DND-41 (cell line): ENCODE data around the gene CADM2.

Source experiments
- ATAC-seq: fragments of 200-7000 bp; cut with Tn5 transposase; 3 replicates; pipeline ENCODE4 v1.9.1; 2021; ENCODE audit warnings: low read depth; ENCODE audit not compliant: insufficient read depth
- DNase-seq: peaks from one replicate; pipeline ENCODE4 v3.0.0-alpha.2; 2020
- H2AFZ ChIP-seq: 2 replicates; pipeline ENCODE4 v1.6.0; 2012; ENCODE audit warnings: low read depth, low read length
- H3K27ac ChIP-seq: 2 replicates; pipeline ENCODE4 v1.5.1; 2012; ENCODE audit warnings: low read length, inconsistent platforms
- H3K27me3 ChIP-seq: fragments of 200-600 bp; sonication (generic); 2 replicates; pipeline ENCODE4 v1.6.0; 2012; ENCODE audit warnings: low read length, mild to moderate bottlenecking, inconsistent platforms; ENCODE audit not compliant: insufficient read depth, poor library complexity
- H3K36me3 ChIP-seq: 2 replicates; pipeline ENCODE4 v1.5.1; 2012; ENCODE audit warnings: low read length, inconsistent platforms; ENCODE audit not compliant: insufficient read depth
- H3K4me1 ChIP-seq: 2 replicates; pipeline ENCODE4 v1.5.1; 2012; ENCODE audit warnings: mild to moderate bottlenecking, low read length; ENCODE audit not compliant: insufficient read depth
- H3K4me2 ChIP-seq: 2 replicates; pipeline ENCODE4 v1.6.0; 2012; ENCODE audit warnings: mild to moderate bottlenecking, moderate library complexity, low read length, inconsistent platforms; ENCODE audit not compliant: insufficient read depth
- H3K4me3 ChIP-seq, 2 experiments: fragments of 200-600 bp in 1 of 2; shearing (Covaris generic) in 1 of 2; 2 replicates each; pipeline ENCODE4 v1.5.1; 2012 to 2016; ENCODE audit warnings: inconsistent platforms in 2 of 2, low read length in 2 of 2, mild to moderate bottlenecking in 2 of 2, low read depth in 1 of 2, moderate library complexity in 1 of 2
- H3K79me2 ChIP-seq: 2 replicates; pipeline ENCODE4 v1.6.0; 2012; ENCODE audit warnings: low read length, inconsistent platforms; ENCODE audit not compliant: insufficient read depth
- H3K9ac ChIP-seq: 2 replicates; pipeline ENCODE4 v1.6.0; 2012; ENCODE audit warnings: low read depth, mild to moderate bottlenecking, inconsistent platforms, low read length, moderate library complexity
- H3K9me3 ChIP-seq: 2 replicates; pipeline ENCODE4 v1.5.1; 2012; ENCODE audit warnings: low read length, moderate library complexity, mild to moderate bottlenecking, inconsistent platforms; ENCODE audit not compliant: insufficient read depth, severe bottlenecking
- H4K20me1 ChIP-seq: 2 replicates; pipeline ENCODE4 v1.6.0; 2012; ENCODE audit warnings: low read length; ENCODE audit not compliant: insufficient read depth
- CTCF ChIP-seq: IDR thresholded peaks from 2 replicates; pipeline ENCODE4 v1.5.1; 2012; ENCODE audit warnings: borderline replicate concordance, low read length, moderate library complexity, mild to moderate bottlenecking; ENCODE audit not compliant: poor library complexity, severe bottlenecking; ENCODE audit errors: extremely low read depth
- EZH2 ChIP-seq: IDR thresholded peaks from 3 replicates; pipeline ENCODE4 v1.6.1; 2012; ENCODE audit warnings: borderline replicate concordance, low read depth, mild to moderate bottlenecking, moderate library complexity, low read length, inconsistent platforms; ENCODE audit not compliant: severe bottlenecking

Gene CADM2

GRCh38 chr3:86087160-86087871, 1128.5 kb downstream of the CADM2 start:
- TF ChIP-seq EZH2 = no peak
- TF ChIP-seq CTCF = no peak
- no peak overlapping the region for H3K4me2 ChIP-seq
- no peaks in the 10 kb centered on the region for H3K9me3 ChIP-seq
- H3K79me2 ChIP-seq = no peaks in the 10 kb centered on the region
- H3K9ac ChIP-seq = no peak overlapping the region
- H3K27me3 ChIP-seq = no peaks in the 10 kb centered on the region
- no peak overlapping the region for H2AFZ ChIP-seq
- no peak overlapping the region for H3K4me3 ChIP-seq
- no peaks in the 10 kb centered on the region for H3K36me3 ChIP-seq
- no peak for DNase-seq
- no peaks in the 10 kb centered on the region for H3K4me1 ChIP-seq
- no peak for ATAC-seq
- H4K20me1 ChIP-seq = no peaks in the 10 kb centered on the region
- no peak overlapping the region for H3K27ac ChIP-seq

- no peaks in the 10 kb centered on the region for H4K20me1 ChIP-seq
- H3K4me2 ChIP-seq = no peak overlapping the region
- no peak for TF ChIP-seq CTCF
- H3K27ac ChIP-seq = no peak overlapping the region
- no peak overlapping the region for H3K4me3 ChIP-seq
- no peaks in the 10 kb centered on the region for H3K36me3 ChIP-seq
- H2AFZ ChIP-seq = no peak overlapping the region
- no peak overlapping the region for H3K9ac ChIP-seq
- no peaks in the 10 kb centered on the region for H3K27me3 ChIP-seq
- no peaks in the 10 kb centered on the region for H3K79me2 ChIP-seq
- H3K9me3 ChIP-seq = no peaks in the 10 kb centered on the region
- H3K4me1 ChIP-seq = no peaks in the 10 kb centered on the region
- ATAC-seq (no peak), DNase-seq (no peak)
Observed at GRCh38 chr3:86104154-86104553, 1145.4 kb downstream of the CADM2 start.

GRCh38 chr3:86109434-86109833, 1150.6 kb downstream of the CADM2 start:
- DNase-seq = no peak
- Histone ChIP-seq H3K79me2 (no peaks in the 10 kb centered on the region), H3K9me3 (no peaks in the 10 kb centered on the region), H3K4me3 (no peak overlapping the region), H2AFZ (no peak overlapping the region), H3K9ac (no peak overlapping the region), H3K4me2 (no peak overlapping the region), H4K20me1 (no peaks in the 10 kb centered on the region), H3K27me3 (no peaks in the 10 kb centered on the region), H3K36me3 (no peaks in the 10 kb centered on the region), H3K27ac (no peak overlapping the region), H3K4me1 (no peaks in the 10 kb centered on the region)
- ATAC-seq = no peak
- no peak for TF ChIP-seq EZH2
- TF ChIP-seq CTCF = no peak
